ENCODE measurements around the gene LEO1.

- TF ChIP-seq EZH2phosphoT487 (IDR thresholded peaks at IDR 0.05; ENCODE audit: borderline replicate concordance) (no peak), CTCF (conservative IDR thresholded peaks at IDR 0.05; ENCODE audit: low read length) (no peak; the same call in 1 of the 2 replicates)
These were observed 64.3 kb downstream of the LEO1 start for GRCh38 chr15:51907136-51907862.

Data from Loucy (cell line).